Hepatocyte (in vitro differentiated cells): ENCODE measurements around the gene CCDC51. TPM values are rescaled to one million over a fixed set of nuclear protein-coding genes. Genes with fewer than 3 reads are reported as not detected.

Experiments
- DNase-seq: peaks from one replicate; pipeline ENCODE4 v3.0.0-alpha.2; 2016; ENCODE audit warnings: low spot score
- H2AFZ ChIP-seq: fragments of 200-600 bp; sonication (generic); 2 replicates; pipeline ENCODE4 v1.6.0; 2016; ENCODE audit warnings: antibody characterized with exemption, mild to moderate bottlenecking
- H3K27ac ChIP-seq: fragments of 200-600 bp; sonication (generic); 2 replicates; pipeline ENCODE4 v1.5.1; 2016; ENCODE audit warnings: mild to moderate bottlenecking
- H3K27me3 ChIP-seq: fragments of 200-600 bp; sonication (generic); 2 replicates; pipeline ENCODE4 v1.6.1; 2016
- H3K36me3 ChIP-seq: fragments of 200-600 bp; sonication (generic); replicated peaks from 2 replicates; pipeline ENCODE4 v1.5.1; 2016; ENCODE audit warnings: low read depth; ENCODE audit not compliant: insufficient read depth
- H3K4me1 ChIP-seq: fragments of 200-600 bp; sonication (generic); 2 replicates; pipeline ENCODE4 v1.5.1; 2016; ENCODE audit warnings: mild to moderate bottlenecking, moderate library complexity; ENCODE audit not compliant: insufficient read depth
- H3K4me2 ChIP-seq: fragments of 200-600 bp; sonication (generic); 2 replicates; pipeline ENCODE4 v1.6.0; 2016
- H3K4me3 ChIP-seq: fragments of 200-600 bp; sonication (generic); 2 replicates; pipeline ENCODE4 v1.5.1; 2016; ENCODE audit warnings: mild to moderate bottlenecking
- H3K79me2 ChIP-seq: fragments of 200-600 bp; sonication (generic); 2 replicates; pipeline ENCODE4 v1.6.0; 2017; ENCODE audit warnings: mild to moderate bottlenecking
- H3K9me2 ChIP-seq: fragments of 200-600 bp; sonication (generic); replicated peaks from 2 replicates; pipeline ENCODE4 v1.6.0; 2017; ENCODE audit warnings: mild to moderate bottlenecking; ENCODE audit not compliant: insufficient read depth
- H3K9me3 ChIP-seq: fragments of 200-600 bp; sonication (generic); 2 replicates; pipeline ENCODE4 v1.5.1; 2016; ENCODE audit warnings: low read depth, mild to moderate bottlenecking
- H4K20me1 ChIP-seq: fragments of 200-600 bp; sonication (generic); 2 replicates; pipeline ENCODE4 v1.6.0; 2016; ENCODE audit warnings: mild to moderate bottlenecking; ENCODE audit not compliant: insufficient read depth, poor library complexity, severe bottlenecking
- CTCF ChIP-seq: fragments of 200-600 bp; sonication (generic); IDR thresholded peaks from 2 replicates; pipeline ENCODE4 v1.5.1; 2016; ENCODE audit warnings: antibody characterized with exemption, mild to moderate bottlenecking; ENCODE audit not compliant: poor library complexity
- EZH2 ChIP-seq: fragments of 200-600 bp; sonication (generic); IDR thresholded peaks from 2 replicates; pipeline ENCODE4 v1.6.1; 2016; ENCODE audit warnings: antibody characterized with exemption, mild to moderate bottlenecking, borderline replicate concordance
- EZH2phosphoT487 ChIP-seq: fragments of 200-600 bp; sonication (generic); IDR thresholded peaks from one replicate; pipeline ENCODE4 v1.6.1; 2018; ENCODE audit warnings: antibody characterized with exemption, mild to moderate bottlenecking, low read depth, moderate library complexity; ENCODE audit not compliant: unreplicated experiment, severe bottlenecking
- WGBS: methylation state at CpG from one replicate; pipeline ENCODE4 v1.1.6; 2016; ENCODE audit warnings: low lambda C conversion rate; ENCODE audit errors: missing lambda C conversion rate; 5-methylcytosine and 5-hydroxymethylcytosine counted together
- polyA plus RNA-seq: library from polyadenylated mRNA; unstranded; fragments of >200 nt; fragmentation: Nextera tagmentation; extraction: Ambion mirVana; gene quantifications from 2 replicates; pipeline ENCODE4 v1.2.1, GENCODE V29; 2016
- total RNA-seq: library from RNA; depleted of rRNA; stranded (reverse); fragments of >200 nt; gene quantifications from 2 replicates; pipeline ENCODE4 v1.2.3, GENCODE V29; 2014

The CCDC51 gene
- total and polyA plus RNA-seq, 2 experiments from 2014 or later: 30.4 to 30.8 TPM

GRCh38 chr3:48460517-48460902 is 20.6 kb upstream of the CCDC51 start:
- Histone ChIP-seq H3K4me1 (peaks cover 4% of the 10 kb centered on the region), H3K4me2 (no peak overlapping the region), H3K36me3 (no peaks in the 10 kb centered on the region), H2AFZ (no peak overlapping the region), H3K27me3 (no peaks in the 10 kb centered on the region), H3K9me2 (no peaks in the 10 kb centered on the region), H3K27ac (no peak overlapping the region), H3K9me3 (no peaks in the 10 kb centered on the region), H3K4me3 (no peak overlapping the region), H4K20me1 (no peaks in the 10 kb centered on the region), H3K79me2 (no peaks in the 10 kb centered on the region)
- TF ChIP-seq EZH2 (no peak), CTCF (no peak), EZH2phosphoT487 (no peak)
- no peak for DNase-seq
- 94% methylated on average over 3 of the region's 3 CpGs for WGBS

GRCh38 chr3:48459773-48460516 is 20.0 kb upstream of the CCDC51 start:
- Histone ChIP-seq H3K27ac (no peak overlapping the region), H3K4me2 (no peak overlapping the region), H3K4me3 (no peak overlapping the region), H3K9me3 (no peaks in the 10 kb centered on the region), H3K27me3 (no peaks in the 10 kb centered on the region), H3K4me1 (no peaks in the 10 kb centered on the region), H3K36me3 (no peaks in the 10 kb centered on the region), H3K79me2 (no peaks in the 10 kb centered on the region), H4K20me1 (no peaks in the 10 kb centered on the region), H3K9me2 (no peaks in the 10 kb centered on the region), H2AFZ (no peak overlapping the region)
- WGBS: 92% methylated on average over 7 of the region's 7 CpGs
- TF ChIP-seq CTCF (no peak), EZH2 (no peak), EZH2phosphoT487 (no peak)
- no peak for DNase-seq

- no peaks in the 10 kb centered on the region for H3K9me3 ChIP-seq
- no peaks in the 10 kb centered on the region for H3K4me1 ChIP-seq
- H2AFZ ChIP-seq: no peak overlapping the region
- H3K36me3 ChIP-seq: no peaks in the 10 kb centered on the region
- H3K4me2 ChIP-seq: no peak overlapping the region
- DNase-seq: no peak
- no peak overlapping the region for H3K4me3 ChIP-seq
- H3K9me2 ChIP-seq: no peaks in the 10 kb centered on the region
- H3K27ac ChIP-seq: no peak overlapping the region
- TF ChIP-seq EZH2 (no peak), CTCF (no peak), EZH2phosphoT487 (no peak)
- no peaks in the 10 kb centered on the region for H4K20me1 ChIP-seq
- no peaks in the 10 kb centered on the region for H3K27me3 ChIP-seq
- WGBS: 89% methylated on average over 3 of the region's 3 CpGs
- H3K79me2 ChIP-seq: no peaks in the 10 kb centered on the region
These were observed 19.4 kb upstream of the CCDC51 start for GRCh38 chr3:48459331-48459730.
